Esophagus squamous epithelium (tissue), 5 donors: ENCODE measurements around the gene ECHS1. TPM values are rescaled to one million over a fixed set of nuclear protein-coding genes. Genes with fewer than 3 reads are reported as not detected.
"Not testable (repeated sequence)": the region's sequence is repeated elsewhere in the genome, so short reads cannot be mapped to it uniquely, and the experiment has no call there.

Source experiments
- DNase-seq: peaks from one replicate; lab custom pipeline; 2025; lab: John Stamatoyannopoulos, UW
- H3K27ac ChIP-seq, 4 donors: fragments of 200-600 bp; sonication (generic); one replicate each; pipeline ENCODE4 v1.5.1; 2016 to 2019; ENCODE audit warnings: mild to moderate bottlenecking in 1 of 4
- H3K27me3 ChIP-seq, 4 donors: fragments of 200-600 bp; sonication (generic); 1 replicate in 3 of 4; 2 replicates in 1 of 4; pipeline versions ENCODE4 v1.5.1 to v1.6.0; 2017 to 2021; ENCODE audit warnings: antibody characterized with exemption in 1 of 4
- H3K36me3 ChIP-seq, 3 donors: fragments of 200-600 bp; sonication (generic); one replicate each; pipeline ENCODE4 v1.5.1; 2016 to 2019
- H3K4me1 ChIP-seq, 3 donors: fragments of 200-600 bp; sonication (generic); one replicate each; pipeline ENCODE4 v1.5.1; 2017 to 2019
- H3K4me3 ChIP-seq, 4 donors: fragments of 200-600 bp; sonication (generic); 1 replicate in 3 of 4; 2 replicates in 1 of 4; pipeline ENCODE4 v1.5.1; 2016 to 2019; ENCODE audit warnings: mild to moderate bottlenecking in 2 of 4, moderate library complexity in 1 of 4
- H3K9me3 ChIP-seq, 3 donors: fragments of 200-600 bp; sonication (generic); one replicate each; pipeline ENCODE4 v1.5.1; 2016 to 2019
- CTCF ChIP-seq, 6 experiments: fragments of 450-650 bp in 4 of 6; fragments of 200-600 bp in 2 of 6; sonication (generic) in 2 of 6; IDR thresholded peaks; one replicate each; pipeline ENCODE4 v1.5.1; 2016 to 2019; ENCODE audit warnings: antibody characterized with exemption in 6 of 6, mild to moderate bottlenecking in 4 of 6, moderate library complexity in 4 of 6
- POLR2A ChIP-seq, 4 donors: fragments of 450-650 bp; IDR thresholded peaks; one replicate each; pipeline ENCODE4 v1.6.1; 2017; ENCODE audit warnings: antibody characterized with exemption in 4 of 4, mild to moderate bottlenecking in 4 of 4, moderate library complexity in 3 of 4
- whole genome bisulfite sequencing, 2 donors: methylation state at CpG; one replicate each; pipeline ENCODE4 v1.1.5; 2018; 5-methylcytosine and 5-hydroxymethylcytosine counted together
- intact Hi-C: fragments of 100-400 bp; cut with DNase I; formaldehyde crosslinking; loops from one replicate; pipeline ENCODE4 v1.15.0; 2022
- total RNA-seq, 4 donors: library from RNA; depleted of rRNA; stranded (reverse); fragments of >200 nt; gene quantifications; one replicate each; pipeline ENCODE4 v1.1.0, GENCODE V29; 2016
- donor health status: DM: yes; HTN: yes; CAD: no.

Gene ECHS1
- total RNA-seq, 4 donors from 2014 or later = 75.0 to 115 (median 99.2) TPM

DNA sequence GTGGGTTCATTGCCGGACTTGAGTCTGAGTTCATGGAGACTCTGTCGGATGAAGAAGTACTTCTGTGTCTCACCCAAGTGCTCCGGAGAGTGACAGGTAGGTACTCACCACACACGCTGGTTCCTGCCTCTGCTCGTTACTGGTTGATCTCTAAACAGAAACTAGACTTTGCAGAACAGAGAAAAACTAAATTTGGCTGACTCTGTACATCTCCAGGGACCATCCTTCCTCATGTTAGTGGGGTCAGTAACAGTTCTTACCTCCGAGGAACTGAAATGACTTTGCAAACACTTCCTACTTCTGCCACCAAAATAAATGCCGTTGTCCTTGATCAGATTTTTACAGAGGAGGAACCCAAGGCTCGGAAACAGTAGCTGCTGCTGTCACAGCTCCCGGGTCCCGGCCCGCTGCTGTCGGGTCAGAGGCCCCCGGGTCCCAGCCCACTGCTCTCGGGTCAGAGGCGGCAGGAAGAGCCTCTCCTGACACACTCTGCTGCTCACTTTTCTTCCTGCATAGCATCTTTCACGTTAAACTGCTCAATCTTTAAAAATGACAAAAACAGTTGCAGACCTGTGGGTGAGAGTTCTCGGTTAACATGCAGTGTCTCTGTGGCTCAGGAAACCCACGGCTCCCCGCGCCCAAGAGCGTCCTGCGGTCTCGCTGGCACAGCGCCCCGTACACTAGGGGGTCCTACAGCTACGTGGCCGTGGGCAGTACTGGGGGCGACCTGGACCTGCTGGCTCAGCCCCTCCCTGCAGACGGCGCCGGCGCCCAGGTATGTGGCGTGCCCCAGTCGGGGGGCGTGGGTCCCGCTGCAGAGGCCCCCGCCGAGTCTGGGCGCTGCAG lies 16.0 kb upstream of the ECHS1 start:
- intact Hi-C loops = no loop called here
- DNase-seq = no peak
- WGBS, 2 donors = 61 to 78% methylated on average over 15 to 29 of the region's 39 CpGs
- peaks cover 0 to 51% (median 0%) of the 10 kb centered on the region in 3 donors for H3K36me3 ChIP-seq
- H3K4me1 ChIP-seq = peaks cover 0 to 14% (median 4%) of the 10 kb centered on the region in 3 donors
- peak overlapping the region; percentile 18 to 80 (median 57) for H3K27ac ChIP-seq
- H3K27me3 ChIP-seq = no peaks in the 10 kb centered on the region
- no peaks in the 10 kb centered on the region for H3K9me3 ChIP-seq
- TF ChIP-seq POLR2A (IDR thresholded peaks at IDR 0.05) (no peak), CTCF (IDR thresholded peaks at IDR 0.05) (peak in 1 of 6 experiments; percentile 7)
- peak overlapping the region in 2 of 4 donors; percentile 22 to 37 for H3K4me3 ChIP-seq

GRCh38 chr10:133388236-133388972 lies 15.2 kb upstream of the ECHS1 start:
- no peak for TF ChIP-seq CTCF (IDR thresholded peaks at IDR 0.05)
- TF ChIP-seq POLR2A (IDR thresholded peaks at IDR 0.05) = no peak
- DNase-seq = no peak
- intact Hi-C loops = no loop called here
- Histone ChIP-seq H3K9me3 (no peaks in the 10 kb centered on the region), H3K4me1 (peaks cover 0 to 11% (median 1%) of the 10 kb centered on the region in 3 donors), H3K27ac (peak overlapping the region in 2 of 4 donors; percentile 74 to 80), H3K4me3 (peak overlapping the region in 1 of 4 donors; percentile 37), H3K36me3 (peaks cover 0 to 59% (median 0%) of the 10 kb centered on the region in 3 donors), H3K27me3 (no peaks in the 10 kb centered on the region)
- WGBS, 2 donors = 68 to 75% methylated on average over 8 to 11 of the region's 17 CpGs

DNA sequence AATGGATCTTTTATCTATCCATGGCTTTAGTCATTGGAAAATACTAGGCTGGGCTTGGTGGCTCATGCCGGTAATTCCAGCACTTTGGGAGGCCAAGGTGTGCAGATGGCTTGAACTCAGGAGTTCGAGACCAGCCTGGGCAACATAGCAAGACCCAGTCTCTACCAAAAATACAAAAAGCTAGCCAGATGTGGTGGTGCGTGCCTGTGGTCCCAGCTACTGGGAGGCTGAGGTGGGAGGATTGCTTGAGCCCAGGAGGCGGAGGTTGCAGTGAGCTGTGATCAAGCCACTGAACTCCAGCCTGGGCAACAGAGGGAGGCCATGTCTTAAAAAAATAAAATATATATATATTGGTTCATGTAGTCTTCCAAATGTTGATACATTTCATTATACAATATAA lies 13.8 kb upstream of the ECHS1 start:
- DNase-seq, H3K27me3 ChIP-seq, H3K4me3 ChIP-seq, H3K4me1 ChIP-seq, H3K27ac ChIP-seq, H3K9me3 ChIP-seq, intact Hi-C loops: not testable (repeated sequence)
- WGBS, 2 donors = 90 to 100% methylated on average over 4 of the region's 4 CpGs
- H3K36me3 ChIP-seq = peaks cover 0 to 73% (median 0%) of the 10 kb centered on the region in 3 donors

DNA sequence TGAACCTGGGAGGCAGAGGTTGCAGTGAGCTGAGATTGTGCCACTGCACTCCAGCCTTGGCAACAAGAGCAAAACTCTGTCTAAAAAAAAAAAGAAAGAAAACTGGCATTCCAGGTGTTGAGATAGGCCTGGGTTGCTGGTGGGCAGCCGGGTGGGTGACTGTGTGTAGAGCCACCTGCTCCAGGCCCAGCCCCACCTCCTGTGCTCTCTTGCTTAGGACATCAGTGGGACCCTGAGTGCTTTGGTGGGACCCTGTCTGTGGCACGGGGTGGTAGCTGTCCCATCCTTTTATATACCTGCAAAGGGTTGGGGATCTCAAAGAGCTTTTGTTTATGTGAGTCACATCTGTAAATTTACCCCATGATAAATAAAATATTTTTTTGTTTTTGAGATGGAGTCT lies 12.1 kb upstream of the ECHS1 start:
- no peak for DNase-seq
- H3K4me1 ChIP-seq = peaks cover under 1 to 13% (median 9%) of the 10 kb centered on the region in 3 donors
- no peak overlapping the region for H3K27ac ChIP-seq
- intact Hi-C loops = no loop called here
- WGBS, 2 donors = 92 to 93% methylated on average over 2 of the region's 2 CpGs
- H3K27me3 ChIP-seq = no peaks in the 10 kb centered on the region
- no peaks in the 10 kb centered on the region for H3K9me3 ChIP-seq
- peaks cover 0 to 68% (median 0%) of the 10 kb centered on the region in 3 donors for H3K36me3 ChIP-seq
- H3K4me3 ChIP-seq = no peak overlapping the region
- TF ChIP-seq POLR2A (IDR thresholded peaks at IDR 0.05) (no peak), CTCF (IDR thresholded peaks at IDR 0.05) (no peak)

DNA sequence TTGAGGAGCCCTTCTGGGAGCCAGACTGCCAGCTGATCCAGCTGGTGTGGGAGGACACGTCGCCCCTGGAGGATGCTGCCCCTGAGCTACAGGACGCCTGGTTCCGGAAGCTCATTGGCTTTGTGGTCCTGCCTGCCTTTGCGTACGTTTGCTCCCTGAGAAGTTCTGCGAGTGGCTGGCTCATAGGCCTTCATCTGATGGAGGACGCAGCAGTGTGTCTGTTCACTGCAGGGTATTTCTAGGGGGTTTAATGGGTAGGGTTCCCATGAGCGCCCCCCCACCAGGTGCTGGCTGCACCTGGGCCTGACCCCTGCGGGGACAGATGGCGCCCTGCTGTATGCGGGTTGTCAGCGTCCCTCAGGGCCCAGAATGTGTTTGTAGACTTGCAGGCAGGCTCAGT lies 10.9 kb upstream of the ECHS1 start:
- peaks cover 0 to 61% (median 0%) of the 10 kb centered on the region in 3 donors for H3K36me3 ChIP-seq
- H3K27ac ChIP-seq = no peak overlapping the region
- no peak for TF ChIP-seq CTCF (IDR thresholded peaks at IDR 0.05)
- TF ChIP-seq POLR2A (IDR thresholded peaks at IDR 0.05) = no peak
- WGBS, 2 donors = 94% methylated on average over 11 of the region's 13 CpGs; no CpG with 5 or more reads in 1 of the 2 donors
- peaks cover 9 to 22% (median 18%) of the 10 kb centered on the region in 3 donors for H3K4me1 ChIP-seq
- DNase-seq = no peak
- H3K4me3 ChIP-seq = no peak overlapping the region
- intact Hi-C loops = no loop called here
- H3K27me3 ChIP-seq = no peaks in the 10 kb centered on the region
- H3K9me3 ChIP-seq = no peaks in the 10 kb centered on the region
